T-cell (primary cell): ENCODE data around the gene SKIC2. TPM values are rescaled to one million over a fixed set of nuclear protein-coding genes. Genes with fewer than 3 reads are reported as not detected.

Experiments used
- ATAC-seq, 4 experiments: fragments of 200-7000 bp in 3 of 4; fragments of 150-1000 bp in 1 of 4; cut with Tn5 transposase; replicated peaks in 1 of 4; 1 replicate in 3 of 4; 2 replicates in 1 of 4; pipeline ENCODE4 v1.10.0; 2021; ENCODE audit warnings: moderate library complexity in 3 of 4, mild to moderate bottlenecking in 2 of 4, moderate number of reproducible peaks in 1 of 4
- CTCF ChIA-PET, 2 donors: fragments of 300-600 bp; sonication (Branson Sonifier 250); formaldehyde crosslinking; loops; one replicate each; lab custom pipeline; 2022; ENCODE audit warnings: antibody characterized with exemption in 2 of 2; lab: Charles Lee
- POLR2A ChIA-PET, 2 donors: fragments of 300-600 bp; sonication (Branson Sonifier 250); formaldehyde crosslinking; loops; one replicate each; lab custom pipeline; 2022; ENCODE audit warnings: antibody characterized with exemption in 2 of 2; lab: Charles Lee
- DNase-seq, 35 experiments: peaks; one replicate each; pipeline versions ENCODE4 v3.0.0 to v3.0.0-alpha.2; 2013 to 2023
- H3K27ac ChIP-seq: one replicate; pipeline ENCODE4 v1.5.1; 2013; ENCODE audit warnings: low read length
- H3K27me3 ChIP-seq, 2 experiments: replicated peaks in 1 of 2; 1 replicate in 1 of 2; 2 replicates in 1 of 2; pipeline versions ENCODE4 v1.6.1 to v1.7.0; 2013; ENCODE audit warnings: low read length in 1 of 2, mixed read lengths in 1 of 2; ENCODE audit not compliant: control insufficient read depth in 2 of 2, insufficient read depth in 2 of 2; ENCODE audit errors: extremely low read depth in 1 of 2
- H3K36me3 ChIP-seq, 2 donors: 1 replicate in 1 of 2; 2 replicates in 1 of 2; pipeline versions ENCODE4 v1.6.1 to v1.7.0; 2013; ENCODE audit warnings: low read length in 1 of 2; ENCODE audit not compliant: control insufficient read depth in 2 of 2, insufficient read depth in 1 of 2; ENCODE audit errors: extremely low read depth in 1 of 2
- H3K4me1 ChIP-seq, 2 experiments: 1 replicate in 1 of 2; 2 replicates in 1 of 2; pipeline versions ENCODE4 v1.6.1 to v1.7.0; 2013; ENCODE audit warnings: low read length in 2 of 2, mixed read lengths in 1 of 2; ENCODE audit not compliant: insufficient read depth in 2 of 2, control insufficient read depth in 1 of 2; ENCODE audit errors: extremely low read depth in 1 of 2
- H3K4me3 ChIP-seq, 2 donors: 1 replicate in 1 of 2; 2 replicates in 1 of 2; pipeline versions ENCODE4 v1.5.1 to v1.7.0; 2013; ENCODE audit warnings: mild to moderate bottlenecking in 2 of 2, low read length in 1 of 2, moderate library complexity in 1 of 2; ENCODE audit not compliant: control insufficient read depth in 1 of 2; ENCODE audit errors: extremely low read depth in 1 of 2
- H3K9me3 ChIP-seq: 2 replicates; pipeline ENCODE4 v1.7.0; 2013
- H3K27ac Mint-ChIP-seq, 2 donors: one replicate each; pipeline ENCODE4 v1.8.0; 2020 to 2021; ENCODE audit warnings: mild to moderate bottlenecking in 2 of 2, mixed read lengths in 2 of 2
- H3K27me3 Mint-ChIP-seq, 2 donors: one replicate each; pipeline ENCODE4 v1.8.0; 2021 to 2022; ENCODE audit warnings: mixed read lengths in 2 of 2
- H3K36me3 Mint-ChIP-seq: one replicate; pipeline ENCODE4 v1.8.0; 2021; ENCODE audit warnings: mixed read lengths
- H3K4me1 Mint-ChIP-seq, 3 donors: one replicate each; pipeline ENCODE4 v1.8.0; 2020 to 2022; ENCODE audit warnings: mixed read lengths in 3 of 3, mild to moderate bottlenecking in 1 of 3
- H3K4me3 Mint-ChIP-seq, 3 donors: one replicate each; pipeline ENCODE4 v1.8.0; 2020 to 2022; ENCODE audit warnings: mild to moderate bottlenecking in 3 of 3, mixed read lengths in 3 of 3, moderate library complexity in 3 of 3
- H3K9me3 Mint-ChIP-seq, 3 donors: one replicate each; pipeline ENCODE4 v1.8.0; 2020 to 2022; ENCODE audit warnings: mixed read lengths in 3 of 3
- WGBS: methylation state at CpG from one replicate; pipeline ENCODE4 v1.1.5; 2013; ENCODE audit warnings: missing lambda C conversion rate; ENCODE audit not compliant: insufficient coverage; 5-methylcytosine and 5-hydroxymethylcytosine counted together
- total RNA-seq, 35 experiments: library from RNA in 6 of 35; stranded (reverse) in 6 of 35; fragments of 120-200 nt in 1 of 35; gene quantifications; one replicate each; pipeline versions ENCODE4 v1.2.1 to v1.2.4 and lab custom pipeline; 2013 to 2026

Gene SKIC2
- total RNA-seq, 5 donors from 2014 or later (not counting 1 experiment from before 2014, with no cell fraction given), result 104 to 169 (median 112) TPM

DNA sequence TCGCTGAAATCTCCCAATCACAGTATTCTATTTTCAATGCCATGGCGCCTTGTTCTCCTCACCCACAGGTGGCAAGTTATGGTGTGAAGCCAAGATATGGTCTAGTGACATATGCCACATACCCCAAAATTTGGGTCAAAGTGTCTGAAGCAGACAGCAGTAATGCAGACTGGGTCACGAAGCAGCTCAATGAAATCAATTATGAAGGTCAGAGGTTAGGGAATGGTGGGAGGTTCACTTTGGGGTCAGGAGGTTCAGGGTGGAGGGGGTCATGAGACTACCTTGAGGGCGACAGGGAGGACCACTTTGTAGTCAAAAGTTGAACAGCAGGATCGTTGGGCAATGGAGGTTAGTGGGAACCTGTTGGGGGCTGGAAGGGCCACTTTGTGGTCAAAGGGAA lies 10.7 kb upstream of the SKIC2 start:
- POLR2A ChIA-PET, result interaction anchor here in 1 of 2 donors (0.7 kb wide), 1 partner anchor 113 kb away, joined by 3 read pairs; no protein-coding TSS in a partner anchor

DNA sequence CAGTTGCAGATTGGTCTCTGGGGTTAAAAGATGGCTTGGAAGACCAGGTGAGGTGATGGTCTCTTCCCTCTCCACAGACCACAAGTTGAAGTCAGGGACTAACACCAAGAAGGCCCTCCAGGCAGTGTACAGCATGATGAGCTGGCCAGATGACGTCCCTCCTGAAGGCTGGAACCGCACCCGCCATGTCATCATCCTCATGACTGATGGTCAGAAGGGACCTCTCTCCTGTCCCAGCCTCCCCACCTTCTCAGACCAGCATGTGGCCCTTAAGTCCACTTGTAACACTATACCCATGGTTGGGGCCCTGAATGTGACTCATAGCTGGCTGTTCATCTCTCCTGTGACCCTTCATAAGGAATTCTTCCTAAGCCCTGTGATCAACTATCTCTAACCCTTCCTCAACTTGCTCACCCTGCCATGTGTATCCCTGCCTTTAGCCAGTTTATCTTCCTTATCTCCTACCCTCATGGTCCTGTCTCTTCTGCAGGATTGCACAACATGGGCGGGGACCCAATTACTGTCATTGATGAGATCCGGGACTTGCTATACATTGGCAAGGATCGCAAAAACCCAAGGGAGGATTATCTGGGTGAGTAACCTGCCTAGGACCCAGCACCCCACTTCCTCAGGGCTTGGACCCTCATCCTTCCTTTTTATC lies 10.1 kb upstream of the SKIC2 start:
- peaks cover 0 to 14% of the 10 kb centered on the region in 2 donors for H3K27me3 Mint-ChIP-seq
- H3K27ac ChIP-seq, result no peak overlapping the region
- H3K27me3 ChIP-seq, result peaks cover 0 to 25% of the 10 kb centered on the region in 2 experiments
- no peaks in the 10 kb centered on the region for H3K9me3 Mint-ChIP-seq
- no peaks in the 10 kb centered on the region for H3K9me3 ChIP-seq
- H3K4me3 Mint-ChIP-seq, result no peak overlapping the region
- ATAC-seq (no peak), DNase-seq (no peak)
- ChIA-PET POLR2A (interaction anchor here in 1 of 2 donors (0.5 kb wide), 1 partner anchor 93 kb away, joined by 4 read pairs; no protein-coding TSS in a partner anchor), CTCF (interaction anchor here (0.6 to 0.8 kb wide), 2 partner anchors 10 to 285 kb away, joined by 3 to 5 read pairs; partner anchors contain the start of genes NELFE (in 1 of the 2) and SKIC2 (in 1 of the 2))
- H3K4me1 ChIP-seq, result no peaks in the 10 kb centered on the region
- peaks cover 0 to 5% (median 0%) of the 10 kb centered on the region in 3 donors for H3K4me1 Mint-ChIP-seq
- no peak overlapping the region for H3K4me3 ChIP-seq
- H3K27ac Mint-ChIP-seq, result peak overlapping the region in 1 of 2 donors; percentile 20
- H3K36me3 ChIP-seq, result peaks cover 9 to 26% of the 10 kb centered on the region in 2 donors
- peaks cover 13% of the 10 kb centered on the region for H3K36me3 Mint-ChIP-seq
- no CpG with 5 or more reads among the region's 6 CpGs for WGBS

More for the DNA sequence above, 10.7 kb upstream of the SKIC2 start:
- no peak for ATAC-seq
- Histone ChIP-seq H3K27ac (no peak overlapping the region), H3K4me3 (no peak overlapping the region), H3K27me3 (peaks cover 0 to 31% of the 10 kb centered on the region in 2 experiments), H3K4me1 (no peaks in the 10 kb centered on the region), H3K9me3 (no peaks in the 10 kb centered on the region), H3K36me3 (peaks cover 9 to 20% of the 10 kb centered on the region in 2 donors)
- H3K27me3 Mint-ChIP-seq, result peaks cover 0 to 18% of the 10 kb centered on the region in 2 donors
- 74% methylated on average over 5 of the region's 5 CpGs for WGBS
- peaks cover 0 to 5% (median 0%) of the 10 kb centered on the region in 3 donors for H3K4me1 Mint-ChIP-seq
- DNase-seq, result no peak
- H3K4me3 Mint-ChIP-seq, result no peak overlapping the region
- CTCF ChIA-PET, result interaction anchor here in 1 of 2 donors (0.6 kb wide), 1 partner anchor 285 kb away, joined by 5 read pairs; no protein-coding TSS in a partner anchor
- peaks cover 8% of the 10 kb centered on the region for H3K36me3 Mint-ChIP-seq
- no peaks in the 10 kb centered on the region for H3K9me3 Mint-ChIP-seq
- H3K27ac Mint-ChIP-seq, result no peak overlapping the region

GRCh38 chr6:31949926-31950548 lies 8.9 kb upstream of the SKIC2 start:
- CTCF ChIA-PET, result interaction anchor here in 1 of 2 donors (0.6 to 1.0 kb wide), 2 partner anchors 15 to 481 kb away, joined by 3 to 4 read pairs; no protein-coding TSS in a partner anchor
- POLR2A ChIA-PET, result no interaction called here
- peaks cover 0 to 5% (median 0%) of the 10 kb centered on the region in 3 donors for H3K4me1 Mint-ChIP-seq

DNA sequence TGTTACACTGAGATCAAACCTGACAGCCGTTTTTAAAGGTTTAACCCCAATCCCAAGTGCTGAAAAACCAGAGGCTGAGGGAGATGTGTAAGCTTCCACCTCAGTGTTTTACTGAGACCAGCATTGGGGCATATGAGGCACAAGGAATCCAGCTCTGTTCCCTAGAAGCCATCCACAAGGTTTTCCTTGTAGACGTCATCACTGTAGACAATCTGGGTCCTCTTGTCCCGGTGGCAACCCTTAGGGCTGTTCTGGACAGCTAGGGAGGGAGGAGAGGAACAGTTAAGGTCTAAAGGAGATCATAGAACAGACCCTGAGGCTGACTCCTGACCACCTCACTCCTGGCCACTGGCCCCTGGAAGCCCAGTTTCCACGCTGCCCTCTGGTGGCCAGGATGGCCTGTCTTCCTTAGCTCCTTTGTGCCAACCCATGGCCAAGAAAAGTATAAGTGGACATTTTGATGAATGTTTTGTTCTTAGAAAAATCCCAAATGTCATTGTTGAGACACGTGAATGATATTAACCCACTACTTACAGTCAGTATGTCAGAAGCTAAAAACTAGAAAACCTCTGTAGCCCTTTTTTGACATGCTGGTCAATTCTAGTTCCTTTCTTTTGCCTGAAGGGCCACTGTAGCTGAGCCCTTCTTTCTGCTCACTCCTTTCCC lies 6.7 kb upstream of the SKIC2 start:
- Mint-ChIP-seq H3K27ac (peak overlapping the region in 1 of 2 donors; percentile 9), H3K9me3 (no peaks in the 10 kb centered on the region)
- POLR2A ChIA-PET, result no interaction called here

More at GRCh38 chr6:31949926-31950548, 8.9 kb upstream of the SKIC2 start:
- Histone ChIP-seq H3K36me3 (peaks cover 13 to 37% of the 10 kb centered on the region in 2 donors), H3K27ac (no peak overlapping the region), H3K27me3 (peaks cover 0 to 14% of the 10 kb centered on the region in 2 experiments), H3K4me3 (no peak overlapping the region), H3K4me1 (no peaks in the 10 kb centered on the region), H3K9me3 (no peaks in the 10 kb centered on the region)
- Mint-ChIP-seq H3K9me3 (no peaks in the 10 kb centered on the region), H3K27ac (peak overlapping the region in 1 of 2 donors; percentile 31), H3K4me3 (no peak overlapping the region), H3K36me3 (peaks cover 24% of the 10 kb centered on the region), H3K27me3 (peaks cover 0 to 6% of the 10 kb centered on the region in 2 donors)
- ATAC-seq, result no peak
- no peak for DNase-seq
- 93% methylated on average over 1 of the region's 7 CpGs for WGBS

GRCh38 chr6:31952890-31953289 lies 6.1 kb upstream of the SKIC2 start:
- ChIA-PET CTCF (interaction anchor here in 1 of 2 donors (0.5 to 1.1 kb wide), 2 partner anchors 46 to 50 kb away, joined by 3 to 5 read pairs; no protein-coding TSS in a partner anchor), POLR2A (no interaction called here)
- WGBS, result no CpG with 5 or more reads among the region's 5 CpGs
- peak overlapping the region in 1 of 2 donors; percentile 9 for H3K27ac Mint-ChIP-seq
- Histone ChIP-seq H3K27ac (no peak overlapping the region), H3K36me3 (peaks cover 16 to 50% of the 10 kb centered on the region in 2 donors), H3K9me3 (no peaks in the 10 kb centered on the region), H3K27me3 (no peaks in the 10 kb centered on the region), H3K4me3 (no peak overlapping the region), H3K4me1 (peaks cover 1% of the 10 kb centered on the region in 2 experiments)
- H3K4me3 Mint-ChIP-seq, result no peak overlapping the region
- no peaks in the 10 kb centered on the region for H3K27me3 Mint-ChIP-seq
- H3K9me3 Mint-ChIP-seq, result no peaks in the 10 kb centered on the region
- peaks cover 7 to 10% (median 8%) of the 10 kb centered on the region in 3 donors for H3K4me1 Mint-ChIP-seq
- H3K36me3 Mint-ChIP-seq, result peaks cover 32% of the 10 kb centered on the region
- ATAC-seq, result no peak
- no peak for DNase-seq

More for the DNA sequence above, 6.7 kb upstream of the SKIC2 start:
- WGBS, result 87% methylated on average over 3 of the region's 5 CpGs
- Histone ChIP-seq H3K27me3 (no peaks in the 10 kb centered on the region), H3K27ac (no peak overlapping the region), H3K9me3 (no peaks in the 10 kb centered on the region), H3K36me3 (peaks cover 16 to 50% of the 10 kb centered on the region in 2 donors), H3K4me1 (no peaks in the 10 kb centered on the region), H3K4me3 (no peak overlapping the region)
- peaks cover 32% of the 10 kb centered on the region for H3K36me3 Mint-ChIP-seq
- ATAC-seq (peak; percentile 42 to 56 (median 48)), DNase-seq (peak in 5 of 35 experiments; percentile 11 to 51 (median 33))
- CTCF ChIA-PET, result interaction anchor here (0.5 to 1.5 kb wide), 6 partner anchors 12 to 1365 kb away, joined by 3 to 8 read pairs (median 4); partner anchors contain the start of genes DXO (in 1 of the 2), ZBTB12 (in 1 of the 2) and ZBTB22 (in 1 of the 2)
- H3K4me1 Mint-ChIP-seq, result peaks cover under 1 to 4% (median 2%) of the 10 kb centered on the region in 3 donors
- H3K27me3 Mint-ChIP-seq, result no peaks in the 10 kb centered on the region
- H3K4me3 Mint-ChIP-seq, result no peak overlapping the region
